Smooth muscle cell of the coronary artery (primary cell): Measurements from ENCODE around the gene SLC17A1. TPM values are rescaled to one million over a fixed set of nuclear protein-coding genes. Genes with fewer than 3 reads are reported as not detected.

Experiments
- total RNA-seq: library from RNA; depleted of rRNA; stranded (reverse); fragments of >200 nt; gene quantifications from 2 replicates; pipeline ENCODE4 v1.2.3, GENCODE V29; 2014; ENCODE audit warnings: low replicate concordance

The SLC17A1 gene
- not detected in 2 replicates for total RNA-seq

GRCh38 chr6:25831532-25832306, at the start of gene SLC17A1:
Gene SLC17A1, minus strand, starts transcription at chr6:25832052. Its CDS starts 1,495 bp downstream, at chr6:25830557.

GRCh38 chr6:25874118-25874517, 42.3 kb upstream of the SLC17A1 start, which contains the start of gene SLC17A3:
Gene SLC17A3, minus strand, starts transcription at chr6:25874243. Its CDS starts 5,856 bp downstream, at chr6:25868387.

GRCh38 chr6:25754535-25754934, 77.3 kb downstream of the SLC17A1 start, which contains the start of gene SLC17A4:
Gene SLC17A4, plus strand, starts transcription at chr6:25754742. Its CDS starts 7,221 bp downstream, at chr6:25761963.

Other genes with a start within 250 kb of the SLC17A1 start
- gene SCGN, start 179.8 kb downstream of the SLC17A1 start, total RNA-seq: not detected in 2 replicates
- not detected in 2 replicates for gene SLC17A4, start 77.3 kb downstream of the SLC17A1 start, total RNA-seq
- not detected in 2 replicates for gene SLC17A3, start 42.2 kb upstream of the SLC17A1 start, total RNA-seq
- gene SLC17A2, start 98.6 kb upstream of the SLC17A1 start, total RNA-seq: not detected in 2 replicates
- gene TRIM38, start 130.8 kb upstream of the SLC17A1 start, total RNA-seq: 6.8 and 10.5 TPM in 2 replicates